PC-9 (cell line): ENCODE data around the gene ERC1. TPM values are rescaled to one million over a fixed set of nuclear protein-coding genes. Genes with fewer than 3 reads are reported as not detected.

ENCODE experiments used
- BruUV-seq: library from RNA; stranded (reverse); fragments of 400-500 nt; replicated peaks from 2 replicates; lab custom pipeline; 2021; lab: Mats Ljungman, UMichigan
- CTCF ChIA-PET: fragments of 300-600 bp; sonication (Branson Sonifier 250); formaldehyde crosslinking; loops from one replicate; lab custom pipeline; 2022; ENCODE audit warnings: antibody characterized with exemption; lab: Charles Lee
- POLR2A ChIA-PET: fragments of 300-600 bp; sonication (Branson Sonifier 250); formaldehyde crosslinking; loops from one replicate; lab custom pipeline; 2022; ENCODE audit warnings: antibody characterized with exemption; ENCODE audit not compliant: unreplicated experiment; lab: Charles Lee
- DNase-seq, 2 experiments: peaks; one replicate each; pipeline versions ENCODE4 v3.0.0 to v3.0.0-alpha.2; 2015 to 2022; ENCODE audit warnings: mixed read lengths in 1 of 2
- H2AFZ ChIP-seq: fragments of 200-600 bp; sonication (generic); 2 replicates; pipeline ENCODE4 v1.8.1; 2017; ENCODE audit warnings: antibody characterized with exemption
- H3F3A ChIP-seq: fragments of 200-600 bp; sonication (generic); 2 replicates; pipeline ENCODE4 v1.8.1; 2017; ENCODE audit warnings: antibody characterized with exemption, mild to moderate bottlenecking, low read depth; ENCODE audit not compliant: insufficient read depth
- H3K27ac ChIP-seq: fragments of 200-600 bp; sonication (generic); 2 replicates; pipeline ENCODE4 v1.6.1; 2016; ENCODE audit warnings: mixed run types
- H3K27me3 ChIP-seq: fragments of 200-600 bp; sonication (generic); 2 replicates; pipeline ENCODE4 v1.6.1; 2016; ENCODE audit warnings: low read depth, mixed run types; ENCODE audit not compliant: insufficient read depth
- H3K36me3 ChIP-seq: fragments of 200-600 bp; sonication (generic); 2 replicates; pipeline ENCODE4 v1.6.1; 2016; ENCODE audit warnings: low read depth, mixed run types
- H3K4me1 ChIP-seq: fragments of 200-600 bp; sonication (generic); replicated peaks from 2 replicates; pipeline ENCODE4 v1.6.1; 2016; ENCODE audit warnings: mixed run types; ENCODE audit not compliant: insufficient read depth
- H3K4me2 ChIP-seq: fragments of 200-600 bp; sonication (generic); 2 replicates; pipeline ENCODE4 v1.6.1; 2017; ENCODE audit warnings: mixed run types
- H3K4me3 ChIP-seq: fragments of 200-600 bp; sonication (generic); 2 replicates; pipeline ENCODE4 v1.6.1; 2016; ENCODE audit warnings: mixed run types
- H3K79me2 ChIP-seq: fragments of 200-600 bp; sonication (generic); 2 replicates; pipeline ENCODE4 v1.6.1; 2017; ENCODE audit warnings: low read depth, mixed run types
- H3K9me2 ChIP-seq: fragments of 200-600 bp; sonication (generic); 2 replicates; pipeline ENCODE4 v1.8.1; 2017; ENCODE audit warnings: mild to moderate bottlenecking; ENCODE audit not compliant: insufficient read depth
- H3K9me3 ChIP-seq: fragments of 200-600 bp; sonication (generic); 2 replicates; pipeline ENCODE4 v1.8.1; 2016; ENCODE audit warnings: low read depth; ENCODE audit not compliant: insufficient read depth
- H4K20me1 ChIP-seq: fragments of 200-600 bp; sonication (generic); 2 replicates; pipeline ENCODE4 v1.8.1; 2017; ENCODE audit not compliant: insufficient read depth
- CTCF ChIP-seq: fragments of 200-600 bp; sonication (generic); conservative IDR thresholded peaks from 2 replicates; pipeline ENCODE4 v1.6.1; 2017; ENCODE audit warnings: mixed run types, antibody characterized with exemption, mild to moderate bottlenecking, moderate library complexity
- EZH2 ChIP-seq: fragments of 200-600 bp; sonication (generic); IDR thresholded peaks from 2 replicates; pipeline ENCODE4 v1.8.0; 2017; ENCODE audit warnings: antibody characterized with exemption, low read depth
- intact Hi-C: fragments of 100-400 bp; cut with micrococcal nuclease; formaldehyde crosslinking; loops from one replicate; pipeline ENCODE4 v1.10.0; 2022; ENCODE audit not compliant: unreplicated experiment
- total RNA-seq: library from RNA; stranded (reverse); gene quantifications from 2 replicates; pipeline ENCODE4 v1.2.3, GENCODE V29; 2021

The ERC1 gene
- total RNA-seq, 1 experiment from 2014 or later: 52.0 TPM

- Histone ChIP-seq H3K79me2 (no peaks in the 10 kb centered on the region; the same call in 1 of the 2 replicates), H4K20me1 (peaks cover 6% of the 10 kb centered on the region; the same call in 1 of the 2 replicates), H3K27ac (no peak overlapping the region), H3K9me2 (no peaks in the 10 kb centered on the region), H3K4me1 (peaks cover 50% of the 10 kb centered on the region), H3F3A (peaks cover 27% of the 10 kb centered on the region), H2AFZ (no peak overlapping the region), H3K4me3 (no peak overlapping the region), H3K27me3 (no peaks in the 10 kb centered on the region), H3K9me3 (no peaks in the 10 kb centered on the region), H3K36me3 (no peaks in the 10 kb centered on the region), H3K4me2 (no peak overlapping the region)
- ChIA-PET POLR2A (interaction anchor here (0.6 kb wide), 1 partner anchor 423 kb away, joined by 14 read pairs; no protein-coding TSS in a partner anchor), CTCF (no interaction called here)
- no peak for DNase-seq
- TF ChIP-seq EZH2 (no peak), CTCF (no peak)
- no TSS peak for BruUV-seq
- intact Hi-C loops: no loop called here
These were observed 229.4 kb downstream of the ERC1 start for GRCh38 chr12:1220127-1221092.

DNA sequence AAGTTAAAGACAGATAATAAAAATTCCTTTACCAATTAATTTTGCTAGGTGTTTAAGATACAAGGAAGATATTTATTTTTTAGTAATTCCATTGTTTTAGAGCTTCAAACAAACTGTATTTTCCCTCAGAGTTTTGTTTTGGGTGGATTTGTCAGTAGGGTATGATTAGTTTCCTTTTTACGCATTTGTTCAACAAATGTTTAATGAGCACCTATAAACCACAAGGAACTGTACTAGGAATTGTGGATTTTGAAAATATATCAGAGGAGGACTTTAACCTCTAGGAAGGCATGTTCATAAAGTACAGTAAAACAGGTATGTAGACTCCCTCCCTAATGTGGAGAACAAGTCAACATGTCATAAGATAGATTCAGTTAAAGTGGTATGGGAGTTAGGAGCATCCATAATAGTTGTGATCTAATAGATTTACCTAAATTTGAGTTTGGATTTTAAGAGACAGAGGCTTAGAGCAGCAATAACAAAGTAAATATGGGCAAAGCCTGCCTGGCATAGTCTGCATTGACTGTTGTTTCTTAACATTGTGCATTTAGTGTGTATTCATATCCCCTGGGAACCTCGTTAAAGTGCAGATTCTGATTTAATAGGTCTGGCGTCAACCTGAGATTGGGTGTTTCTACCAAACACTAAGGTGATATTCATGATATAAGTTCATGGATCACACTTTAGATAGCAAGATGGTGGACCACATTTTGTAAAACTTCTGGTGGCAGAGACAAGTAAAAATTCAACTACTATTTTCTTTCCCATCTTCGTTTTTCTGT, 232.0 kb downstream of the ERC1 start:
- POLR2A ChIA-PET: no interaction called here
- BruUV-seq: no TSS peak

More for the DNA sequence above, 232.0 kb downstream of the ERC1 start:
- H3F3A ChIP-seq: peaks cover 13% of the 10 kb centered on the region
- H3K27ac ChIP-seq: no peak overlapping the region
- no peak for TF ChIP-seq EZH2
- TF ChIP-seq CTCF: no peak
- H3K27me3 ChIP-seq: no peaks in the 10 kb centered on the region
- no peaks in the 10 kb centered on the region for H3K79me2 ChIP-seq
- H3K4me1 ChIP-seq: peaks cover 24% of the 10 kb centered on the region
- no peak overlapping the region for H3K4me2 ChIP-seq
- H3K9me2 ChIP-seq: no peaks in the 10 kb centered on the region
- H3K36me3 ChIP-seq: no peaks in the 10 kb centered on the region
- DNase-seq: no peak
- no peak overlapping the region for H3K4me3 ChIP-seq
- no peaks in the 10 kb centered on the region for H3K9me3 ChIP-seq
- no peaks in the 10 kb centered on the region for H4K20me1 ChIP-seq
- no peak overlapping the region for H2AFZ ChIP-seq
- CTCF ChIA-PET: no interaction called here
- intact Hi-C loops: no loop called here
